Measurements from ENCODE around the gene KCNJ9. TPM values are rescaled to one million over a fixed set of nuclear protein-coding genes. Genes with fewer than 3 reads are reported as not detected.

Gene KCNJ9
- total and polyA plus RNA-seq, 2 of the 13 experiments (the other 11 are each of a cell fraction or from before 2014, with no cell fraction given), result not detected

DNA sequence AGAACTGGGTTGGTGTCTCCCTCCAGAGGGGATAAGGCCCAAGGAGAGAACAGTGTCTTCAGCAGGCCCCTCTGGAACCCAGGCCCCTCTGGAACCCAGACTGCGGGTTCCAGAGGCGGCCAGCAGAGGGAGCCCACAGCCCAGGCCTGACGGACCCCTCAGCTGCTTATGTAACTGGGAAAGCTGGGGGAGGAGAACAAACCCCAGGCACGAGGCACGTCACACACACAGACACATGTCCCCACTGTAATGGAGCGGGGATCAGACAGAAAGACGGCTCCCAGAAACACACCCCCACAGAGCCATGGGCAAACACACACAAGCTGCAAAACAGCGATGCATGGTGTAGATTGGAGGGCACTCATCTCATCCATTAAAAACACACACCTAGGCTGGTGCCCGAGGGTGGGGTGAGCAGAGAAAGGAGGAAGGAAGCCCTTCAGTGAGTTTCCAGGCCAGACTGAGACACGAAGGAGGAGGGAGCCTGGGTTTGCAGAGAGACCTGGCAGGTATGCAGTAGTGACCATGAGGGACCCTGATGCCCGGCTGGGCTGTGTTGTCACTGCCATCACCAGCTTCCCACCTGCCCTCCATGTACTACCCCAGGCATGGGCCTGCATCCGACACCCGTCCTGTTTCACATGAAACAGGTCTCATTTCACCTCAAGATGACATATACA lies 19.8 kb downstream of the KCNJ9 start (continued):
- no peak for TF ChIP-seq ZNF841 (CRISPR knock-in tag; IDR thresholded peaks at IDR 0.05; ENCODE audit: borderline replicate concordance)
- TF ChIP-seq HMG20B (CRISPR knock-in tag; conservative IDR thresholded peaks at IDR 0.05), result no peak
- TF ChIP-seq, protein P1, sequence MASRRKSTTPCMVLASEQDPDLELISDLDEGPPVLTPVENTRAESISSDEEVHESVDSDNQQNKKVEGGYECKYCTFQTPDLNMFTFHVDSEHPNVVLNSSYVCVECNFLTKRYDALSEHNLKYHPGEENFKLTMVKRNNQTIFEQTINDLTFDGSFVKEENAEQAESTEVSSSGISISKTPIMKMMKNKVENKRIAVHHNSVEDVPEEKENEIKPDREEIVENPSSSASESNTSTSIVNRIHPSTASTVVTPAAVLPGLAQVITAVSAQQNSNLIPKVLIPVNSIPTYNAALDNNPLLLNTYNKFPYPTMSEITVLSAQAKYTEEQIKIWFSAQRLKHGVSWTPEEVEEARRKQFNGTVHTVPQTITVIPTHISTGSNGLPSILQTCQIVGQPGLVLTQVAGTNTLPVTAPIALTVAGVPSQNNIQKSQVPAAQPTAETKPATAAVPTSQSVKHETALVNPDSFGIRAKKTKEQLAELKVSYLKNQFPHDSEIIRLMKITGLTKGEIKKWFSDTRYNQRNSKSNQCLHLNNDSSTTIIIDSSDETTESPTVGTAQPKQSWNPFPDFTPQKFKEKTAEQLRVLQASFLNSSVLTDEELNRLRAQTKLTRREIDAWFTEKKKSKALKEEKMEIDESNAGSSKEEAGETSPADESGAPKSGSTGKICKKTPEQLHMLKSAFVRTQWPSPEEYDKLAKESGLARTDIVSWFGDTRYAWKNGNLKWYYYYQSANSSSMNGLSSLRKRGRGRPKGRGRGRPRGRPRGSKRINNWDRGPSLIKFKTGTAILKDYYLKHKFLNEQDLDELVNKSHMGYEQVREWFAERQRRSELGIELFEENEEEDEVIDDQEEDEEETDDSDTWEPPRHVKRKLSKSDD (CRISPR knock-in tag; IDR thresholded peaks at IDR 0.05; ENCODE audit: low read depth), result no peak
- peak; percentile 35; the same call in 1 of the 2 replicates for TF ChIP-seq TBX2 (CRISPR knock-in tag; IDR thresholded peaks at IDR 0.05; ENCODE audit: borderline replicate concordance)
- peak; percentile 90 for TF ChIP-seq STAG1 (CRISPR knock-in tag; IDR thresholded peaks at IDR 0.05)
- TF ChIP-seq, protein P2, sequence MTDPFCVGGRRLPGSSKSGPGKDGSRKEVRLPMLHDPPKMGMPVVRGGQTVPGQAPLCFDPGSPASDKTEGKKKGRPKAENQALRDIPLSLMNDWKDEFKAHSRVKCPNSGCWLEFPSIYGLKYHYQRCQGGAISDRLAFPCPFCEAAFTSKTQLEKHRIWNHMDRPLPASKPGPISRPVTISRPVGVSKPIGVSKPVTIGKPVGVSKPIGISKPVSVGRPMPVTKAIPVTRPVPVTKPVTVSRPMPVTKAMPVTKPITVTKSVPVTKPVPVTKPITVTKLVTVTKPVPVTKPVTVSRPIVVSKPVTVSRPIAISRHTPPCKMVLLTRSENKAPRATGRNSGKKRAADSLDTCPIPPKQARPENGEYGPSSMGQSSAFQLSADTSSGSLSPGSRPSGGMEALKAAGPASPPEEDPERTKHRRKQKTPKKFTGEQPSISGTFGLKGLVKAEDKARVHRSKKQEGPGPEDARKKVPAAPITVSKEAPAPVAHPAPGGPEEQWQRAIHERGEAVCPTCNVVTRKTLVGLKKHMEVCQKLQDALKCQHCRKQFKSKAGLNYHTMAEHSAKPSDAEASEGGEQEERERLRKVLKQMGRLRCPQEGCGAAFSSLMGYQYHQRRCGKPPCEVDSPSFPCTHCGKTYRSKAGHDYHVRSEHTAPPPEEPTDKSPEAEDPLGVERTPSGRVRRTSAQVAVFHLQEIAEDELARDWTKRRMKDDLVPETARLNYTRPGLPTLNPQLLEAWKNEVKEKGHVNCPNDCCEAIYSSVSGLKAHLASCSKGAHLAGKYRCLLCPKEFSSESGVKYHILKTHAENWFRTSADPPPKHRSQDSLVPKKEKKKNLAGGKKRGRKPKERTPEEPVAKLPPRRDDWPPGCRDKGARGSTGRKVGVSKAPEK (CRISPR knock-in tag; IDR thresholded peaks at IDR 0.05; ENCODE audit: borderline replicate concordance), result no peak
- TF ChIP-seq, protein P3, sequence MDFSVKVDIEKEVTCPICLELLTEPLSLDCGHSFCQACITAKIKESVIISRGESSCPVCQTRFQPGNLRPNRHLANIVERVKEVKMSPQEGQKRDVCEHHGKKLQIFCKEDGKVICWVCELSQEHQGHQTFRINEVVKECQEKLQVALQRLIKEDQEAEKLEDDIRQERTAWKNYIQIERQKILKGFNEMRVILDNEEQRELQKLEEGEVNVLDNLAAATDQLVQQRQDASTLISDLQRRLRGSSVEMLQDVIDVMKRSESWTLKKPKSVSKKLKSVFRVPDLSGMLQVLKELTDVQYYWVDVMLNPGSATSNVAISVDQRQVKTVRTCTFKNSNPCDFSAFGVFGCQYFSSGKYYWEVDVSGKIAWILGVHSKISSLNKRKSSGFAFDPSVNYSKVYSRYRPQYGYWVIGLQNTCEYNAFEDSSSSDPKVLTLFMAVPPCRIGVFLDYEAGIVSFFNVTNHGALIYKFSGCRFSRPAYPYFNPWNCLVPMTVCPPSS (IDR thresholded peaks at IDR 0.05), result no peak
- TF ChIP-seq ZZZ3 (CRISPR knock-in tag; IDR thresholded peaks at IDR 0.05; ENCODE audit: borderline replicate concordance), result no peak
- TF ChIP-seq HMG20A (CRISPR knock-in tag; IDR thresholded peaks at IDR 0.05; ENCODE audit: borderline replicate concordance), result no peak
- no peak for TF ChIP-seq PCBP1 (IDR thresholded peaks at IDR 0.05; ENCODE audit: borderline replicate concordance, low read depth, low read length)
- TF ChIP-seq, protein P4, sequence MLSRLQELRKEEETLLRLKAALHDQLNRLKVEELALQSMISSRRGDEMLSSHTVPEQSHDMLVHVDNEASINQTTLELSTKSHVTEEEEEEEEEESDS (CRISPR knock-in tag; IDR thresholded peaks at IDR 0.05; ENCODE audit: borderline replicate concordance), result no peak
- TF ChIP-seq SOX6 (IDR thresholded peaks at IDR 0.05), result no peak
- TF ChIP-seq SOX6 (CRISPR knock-in tag; IDR thresholded peaks at IDR 0.05), result peak; percentile 42
- TF ChIP-seq KLF6 (CRISPR knock-in tag; IDR thresholded peaks at IDR 0.05), result no peak
- TF ChIP-seq, protein P5, sequence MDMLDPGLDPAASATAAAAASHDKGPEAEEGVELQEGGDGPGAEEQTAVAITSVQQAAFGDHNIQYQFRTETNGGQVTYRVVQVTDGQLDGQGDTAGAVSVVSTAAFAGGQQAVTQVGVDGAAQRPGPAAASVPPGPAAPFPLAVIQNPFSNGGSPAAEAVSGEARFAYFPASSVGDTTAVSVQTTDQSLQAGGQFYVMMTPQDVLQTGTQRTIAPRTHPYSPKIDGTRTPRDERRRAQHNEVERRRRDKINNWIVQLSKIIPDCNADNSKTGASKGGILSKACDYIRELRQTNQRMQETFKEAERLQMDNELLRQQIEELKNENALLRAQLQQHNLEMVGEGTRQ (IDR thresholded peaks at IDR 0.05; ENCODE audit: low read depth, low read length), result no peak
- TF ChIP-seq, protein P5 (CRISPR knock-in tag; IDR thresholded peaks at IDR 0.05; ENCODE audit: borderline replicate concordance), result no peak; the same call in 1 of the 2 replicates
- TF ChIP-seq ZNF451 (CRISPR knock-in tag; IDR thresholded peaks at IDR 0.05), result no peak
- no peak for TF ChIP-seq TMF1 (CRISPR knock-in tag; IDR thresholded peaks at IDR 0.05; ENCODE audit: low read depth)
- no peak for TF ChIP-seq HNF4G (IDR thresholded peaks at IDR 0.05; ENCODE audit: borderline replicate concordance, low read depth, low read length)
- TF ChIP-seq HNF4G (CRISPR knock-in tag; IDR thresholded peaks at IDR 0.05; ENCODE audit: borderline replicate concordance, low read depth), result no peak
